Glutamatergic neuron (in vitro differentiated cells): ENCODE data around the gene SYT17. TPM values are rescaled to one million over a fixed set of nuclear protein-coding genes. Genes with fewer than 3 reads are reported as not detected.

ENCODE experiments used
- DNase-seq: peaks from one replicate; pipeline ENCODE4 v3.0.0; 2022
- H3K27ac Mint-ChIP-seq: one replicate; pipeline ENCODE4 v1.8.0; 2020; ENCODE audit warnings: mild to moderate bottlenecking, mixed read lengths, inconsistent platforms; ENCODE audit not compliant: unreplicated experiment
- H3K27me3 Mint-ChIP-seq: one replicate; pipeline ENCODE4 v1.8.0; 2020; ENCODE audit warnings: mild to moderate bottlenecking, moderate library complexity, mixed read lengths, inconsistent platforms; ENCODE audit not compliant: unreplicated experiment
- H3K36me3 Mint-ChIP-seq: one replicate; pipeline ENCODE4 v1.8.0; 2020; ENCODE audit warnings: mild to moderate bottlenecking, mixed read lengths, inconsistent platforms; ENCODE audit not compliant: unreplicated experiment
- H3K4me1 Mint-ChIP-seq: one replicate; pipeline ENCODE4 v1.8.0; 2020; ENCODE audit warnings: mild to moderate bottlenecking, low read depth, mixed read lengths, inconsistent platforms; ENCODE audit not compliant: unreplicated experiment
- H3K4me3 Mint-ChIP-seq: one replicate; pipeline ENCODE4 v1.8.0; 2020; ENCODE audit warnings: mild to moderate bottlenecking, mixed read lengths, inconsistent platforms; ENCODE audit not compliant: unreplicated experiment
- H3K9me3 Mint-ChIP-seq: one replicate; pipeline ENCODE4 v1.8.0; 2020; ENCODE audit warnings: mild to moderate bottlenecking, moderate library complexity, mixed read lengths, inconsistent platforms; ENCODE audit not compliant: unreplicated experiment
- CTCF ChIP-seq: fragments of 200-600 bp; sonication (generic); IDR thresholded peaks from one replicate; pipeline ENCODE4 v1.5.0; 2021; ENCODE audit not compliant: partially characterized antibody, unreplicated experiment
- total RNA-seq: library from RNA; stranded (reverse); fragmentation: NEBNext Ultra II Directional; extraction: Animal tissue kit (Norgen Biotek cat#: 25700); gene quantifications from one replicate; pipeline ENCODE4 v1.2.1, GENCODE V29; 2021; ENCODE audit not compliant: unreplicated experiment

The SYT17 gene
- total RNA-seq, 1 donor from 2014 or later: 10.0 TPM

- H3K4me1 Mint-ChIP-seq: no peaks in the 10 kb centered on the region
- peaks cover 5% of the 10 kb centered on the region for H3K9me3 Mint-ChIP-seq
- no peak for TF ChIP-seq CTCF
- no peak for DNase-seq
- no peak overlapping the region for H3K4me3 Mint-ChIP-seq
- no peak overlapping the region for H3K27ac Mint-ChIP-seq
- H3K36me3 Mint-ChIP-seq: no peaks in the 10 kb centered on the region
- H3K27me3 Mint-ChIP-seq: peaks cover 1% of the 10 kb centered on the region
These were observed 147.9 kb downstream of the SYT17 start for GRCh38 chr16:19315889-19316433.

GRCh38 chr16:19316846-19317245 is 148.8 kb downstream of the SYT17 start:
- DNase-seq: no peak
- Mint-ChIP-seq H3K27me3 (peaks cover 1% of the 10 kb centered on the region), H3K4me3 (no peak overlapping the region), H3K4me1 (no peaks in the 10 kb centered on the region), H3K36me3 (no peaks in the 10 kb centered on the region), H3K9me3 (peaks cover 5% of the 10 kb centered on the region), H3K27ac (no peak overlapping the region)
- TF ChIP-seq CTCF: no peak

Other genes with a start within 250 kb of the SYT17 start
- gene SMG1, start 241.8 kb upstream of the SYT17 start, total RNA-seq: 82.1 TPM
- 2.5 TPM for gene TMC7, start 184.3 kb upstream of the SYT17 start, total RNA-seq
- gene COQ7, start 100.6 kb upstream of the SYT17 start, total RNA-seq: 21.3 TPM
- gene ITPRIPL2, start 54.3 kb upstream of the SYT17 start, total RNA-seq: 3.4 TPM
- not detected for gene CLEC19A, start 117.5 kb downstream of the SYT17 start, total RNA-seq
- not detected for gene TMC5, start 249.6 kb downstream of the SYT17 start, total RNA-seq